IPS DF 19.7 (cell line): ENCODE measurements around the gene TNFRSF14.

Experiments
- DNase-seq: peaks from one replicate; pipeline ENCODE4 v3.0.0-alpha.2; 2013; ENCODE audit warnings: low read depth, low spot score

TNFRSF14 gene

DNA sequence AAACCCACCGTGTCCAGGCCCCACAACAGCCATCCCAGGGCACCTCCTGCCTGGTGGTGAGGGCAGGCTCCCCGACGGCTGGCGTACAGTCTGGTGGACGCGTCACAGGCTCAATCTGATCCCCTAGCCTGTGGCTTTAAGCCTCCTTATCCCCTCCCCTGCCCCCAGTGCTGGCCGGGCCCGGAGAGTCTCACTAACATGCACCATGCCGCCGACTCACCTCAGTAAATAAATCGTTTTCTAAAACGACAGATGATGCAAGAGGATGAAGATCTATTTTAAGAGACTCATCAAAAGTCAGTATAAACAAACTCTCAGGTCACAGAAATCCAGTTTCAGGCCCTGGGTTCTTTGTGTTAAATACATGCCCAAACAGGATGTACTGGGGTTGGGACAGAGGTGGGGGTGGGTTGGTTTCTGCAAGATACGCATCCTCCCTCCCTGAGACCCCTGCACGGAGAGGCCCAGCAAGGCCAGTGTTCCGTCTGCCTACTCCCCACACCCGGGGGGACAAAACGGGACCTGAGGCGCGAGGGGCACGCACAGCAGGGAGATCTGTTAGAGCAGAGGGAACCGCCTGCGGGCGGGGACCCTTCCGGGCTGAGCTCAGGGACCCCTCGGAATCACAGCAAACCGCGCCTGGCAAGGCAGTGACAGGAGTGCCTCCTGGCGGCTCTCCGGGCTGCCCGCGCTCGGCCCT, 32.8 kb upstream of the TNFRSF14 start:
- DNase-seq: no peak

DNA sequence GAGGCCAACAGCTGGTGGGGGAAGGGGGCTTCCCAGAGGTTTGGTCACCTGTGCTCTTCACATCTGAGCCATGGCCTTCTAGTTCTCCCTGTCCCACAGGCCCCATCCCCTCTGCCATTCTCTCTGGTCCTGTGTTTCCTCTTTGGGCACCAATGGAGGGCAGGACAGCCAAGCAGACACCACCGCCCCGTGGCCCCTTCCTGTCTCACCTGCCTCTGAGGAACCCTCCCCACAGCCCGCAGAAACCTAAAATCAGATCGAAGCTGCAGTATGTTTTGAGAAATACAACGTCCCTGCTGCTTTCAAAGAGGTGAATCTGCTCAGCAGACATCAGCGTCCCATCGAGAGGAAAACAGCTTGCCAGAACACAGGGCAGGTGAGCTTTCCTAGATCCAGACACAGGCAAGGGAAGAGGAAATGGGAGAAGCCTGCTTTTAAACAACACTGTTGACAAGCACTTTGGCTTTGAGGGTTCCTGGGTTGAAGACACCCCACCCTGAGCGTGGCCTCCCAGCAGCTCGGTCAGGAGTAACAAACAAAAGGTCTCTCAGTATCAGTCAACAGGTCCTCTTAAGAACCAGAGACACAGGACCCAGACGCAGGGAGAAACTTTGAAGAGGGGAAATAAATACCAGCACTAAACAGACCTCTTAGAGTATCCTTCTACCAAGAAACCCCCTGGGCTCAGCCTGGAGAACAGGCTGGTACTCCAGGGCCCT, 32.1 kb upstream of the TNFRSF14 start:
- DNase-seq: no peak

DNA sequence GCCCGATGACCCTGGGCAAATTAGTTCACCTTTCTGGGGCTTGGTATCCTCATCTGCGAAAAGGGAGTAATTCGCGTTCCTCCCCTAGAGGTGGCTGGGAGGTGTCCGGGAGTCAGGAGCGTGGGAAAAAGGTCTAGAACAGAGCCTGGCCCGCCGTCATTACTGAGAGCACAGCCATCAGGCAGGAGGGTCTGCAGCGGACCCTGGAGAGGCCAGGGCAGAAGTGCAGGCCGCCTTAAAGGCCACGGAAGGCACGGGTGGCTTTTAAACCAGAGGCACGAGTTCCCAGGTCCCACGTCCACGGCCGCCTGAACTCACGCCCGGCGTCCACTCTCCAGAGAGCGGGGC, 30.6 kb upstream of the TNFRSF14 start:
- DNase-seq: no peak

DNA sequence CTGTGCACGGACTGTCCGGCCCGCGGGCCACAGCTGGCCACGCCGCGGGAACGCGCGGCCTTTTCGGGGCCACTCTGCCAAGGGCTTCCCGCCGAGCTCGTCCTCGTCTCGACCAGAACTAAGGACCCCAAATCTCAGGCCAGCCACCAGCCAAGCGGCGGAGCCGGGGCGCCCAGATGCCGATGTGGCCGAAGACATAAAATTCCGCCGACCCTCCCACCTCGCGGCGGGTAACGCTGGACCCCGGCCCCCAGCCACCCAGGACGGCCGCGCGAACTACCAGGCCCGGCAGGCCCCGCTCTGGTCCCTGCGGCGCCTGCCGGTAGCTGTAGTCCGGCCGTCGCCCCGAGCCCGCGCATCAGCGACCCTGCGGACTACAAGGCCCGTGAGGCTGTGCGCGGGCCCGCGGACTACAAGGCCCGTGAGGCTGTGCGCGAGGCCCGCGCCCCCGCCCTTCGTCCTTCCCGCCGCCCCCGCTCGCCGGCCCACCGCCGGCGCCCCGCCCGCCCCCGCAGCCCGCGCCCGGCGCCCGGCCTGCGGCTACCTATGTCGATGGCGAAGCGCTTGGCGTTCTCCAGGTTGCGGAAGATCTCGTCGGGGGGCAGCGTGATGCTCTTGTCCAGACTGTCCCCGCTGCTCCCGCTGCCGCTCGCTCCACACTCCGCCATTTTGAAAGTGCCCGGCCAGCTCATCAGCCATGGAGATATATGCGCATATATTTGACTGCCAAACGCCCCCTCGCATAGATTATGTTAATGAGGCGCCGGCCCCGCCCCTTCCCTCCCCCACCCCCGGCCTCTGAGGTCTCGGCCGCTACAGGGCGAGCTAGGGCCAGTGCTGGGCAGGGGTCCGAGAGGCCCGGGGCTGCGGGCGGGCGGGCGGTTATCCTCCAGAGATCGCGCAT, 30.0 kb upstream of the TNFRSF14 start, which contains the start of gene PANK4:
TSS of gene PANK4 (minus strand) at position 677 of the 904 bp plus-strand sequence. CDS start at position 668, 9 bp downstream.
- no peak for DNase-seq

DNA sequence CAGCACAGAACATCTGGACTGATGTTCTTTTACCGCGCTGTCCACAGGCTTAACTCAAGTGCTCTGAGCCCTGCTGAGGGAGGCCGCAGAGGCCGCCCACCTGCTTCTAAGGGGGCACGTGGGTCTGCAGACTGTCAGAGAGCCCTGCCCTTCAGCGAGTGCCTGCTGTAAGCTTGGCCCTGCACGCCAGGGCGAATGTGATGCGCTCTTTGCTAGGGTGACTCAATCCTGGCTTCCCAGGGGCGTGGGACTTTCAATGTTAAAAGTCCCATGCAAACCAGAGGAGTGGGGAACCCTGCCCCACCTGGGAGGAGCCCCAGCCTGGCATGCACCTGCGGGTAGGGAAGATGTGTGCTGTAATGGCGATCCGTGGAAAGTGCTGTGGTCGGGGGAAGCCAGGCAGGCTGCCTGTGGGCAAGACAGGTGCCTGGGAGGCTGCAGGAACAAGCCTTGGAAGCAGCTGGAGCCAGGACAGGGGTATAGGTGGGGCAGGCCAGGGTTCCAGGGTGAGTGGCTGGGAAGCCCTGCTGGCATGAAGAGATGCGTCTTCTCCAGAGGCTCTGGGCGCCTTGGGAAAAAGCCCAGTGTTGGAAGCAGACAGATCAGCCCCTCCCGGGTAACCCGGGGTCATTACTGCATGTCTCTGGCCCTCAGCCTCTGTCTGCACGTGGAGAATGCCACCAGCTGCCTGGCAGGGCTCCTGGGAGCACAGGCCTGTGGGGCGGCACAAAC, 29.2 kb upstream of the TNFRSF14 start:
- no peak for DNase-seq

DNA sequence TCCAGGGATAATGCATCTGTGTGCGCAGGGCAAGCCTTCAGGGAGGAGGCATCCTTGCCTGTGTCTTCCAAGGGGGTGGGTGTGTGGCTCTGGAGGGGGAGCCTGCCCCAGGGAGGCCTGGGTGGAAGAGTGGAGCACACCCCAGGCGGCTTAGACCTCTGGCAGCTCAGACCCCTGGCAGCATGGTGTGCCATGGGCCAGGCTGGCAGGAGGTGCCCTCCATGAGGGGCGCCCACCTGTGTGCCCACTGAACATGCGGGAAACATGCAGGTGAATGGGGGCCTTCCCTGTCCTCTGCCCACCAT, 28.7 kb upstream of the TNFRSF14 start:
- DNase-seq: no peak

DNA sequence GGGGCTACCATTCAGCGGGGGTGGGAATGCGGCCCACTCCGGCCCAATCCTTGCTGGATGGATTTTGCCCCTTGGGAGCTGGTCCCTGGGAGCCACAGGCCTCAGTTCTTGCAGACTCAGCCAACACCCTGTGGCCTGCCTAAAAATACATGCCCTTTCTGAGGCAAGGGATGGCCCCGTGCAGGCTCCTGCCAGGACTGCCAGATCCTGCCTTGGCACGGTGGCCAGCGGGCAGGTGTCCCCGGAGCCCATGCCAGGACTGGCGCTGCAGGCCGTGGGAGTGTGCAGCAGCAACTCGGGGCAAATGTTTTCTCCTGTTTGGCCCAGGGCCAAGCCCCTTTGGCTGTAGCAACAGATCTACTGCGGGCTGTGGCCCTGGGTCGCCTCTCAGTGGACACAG, 28.2 kb upstream of the TNFRSF14 start:
- DNase-seq: no peak

DNA sequence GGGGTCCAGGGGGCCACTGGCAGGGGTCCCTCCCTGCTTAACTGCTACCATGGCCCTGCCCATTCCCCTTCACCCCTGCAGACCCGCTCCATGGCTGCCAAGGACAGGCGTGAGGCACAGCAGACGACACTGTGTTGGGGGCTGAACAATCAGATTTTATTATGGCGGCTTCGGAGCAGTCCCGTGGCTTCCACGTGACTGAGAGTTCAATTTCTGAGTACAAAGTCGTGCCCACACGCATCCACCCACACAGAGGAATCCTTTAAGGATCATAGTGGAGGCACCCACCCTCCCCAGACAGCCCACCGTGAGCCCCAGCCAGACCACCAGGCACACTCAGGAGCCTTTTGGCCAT, 27.6 kb upstream of the TNFRSF14 start:
- DNase-seq: no peak

DNA sequence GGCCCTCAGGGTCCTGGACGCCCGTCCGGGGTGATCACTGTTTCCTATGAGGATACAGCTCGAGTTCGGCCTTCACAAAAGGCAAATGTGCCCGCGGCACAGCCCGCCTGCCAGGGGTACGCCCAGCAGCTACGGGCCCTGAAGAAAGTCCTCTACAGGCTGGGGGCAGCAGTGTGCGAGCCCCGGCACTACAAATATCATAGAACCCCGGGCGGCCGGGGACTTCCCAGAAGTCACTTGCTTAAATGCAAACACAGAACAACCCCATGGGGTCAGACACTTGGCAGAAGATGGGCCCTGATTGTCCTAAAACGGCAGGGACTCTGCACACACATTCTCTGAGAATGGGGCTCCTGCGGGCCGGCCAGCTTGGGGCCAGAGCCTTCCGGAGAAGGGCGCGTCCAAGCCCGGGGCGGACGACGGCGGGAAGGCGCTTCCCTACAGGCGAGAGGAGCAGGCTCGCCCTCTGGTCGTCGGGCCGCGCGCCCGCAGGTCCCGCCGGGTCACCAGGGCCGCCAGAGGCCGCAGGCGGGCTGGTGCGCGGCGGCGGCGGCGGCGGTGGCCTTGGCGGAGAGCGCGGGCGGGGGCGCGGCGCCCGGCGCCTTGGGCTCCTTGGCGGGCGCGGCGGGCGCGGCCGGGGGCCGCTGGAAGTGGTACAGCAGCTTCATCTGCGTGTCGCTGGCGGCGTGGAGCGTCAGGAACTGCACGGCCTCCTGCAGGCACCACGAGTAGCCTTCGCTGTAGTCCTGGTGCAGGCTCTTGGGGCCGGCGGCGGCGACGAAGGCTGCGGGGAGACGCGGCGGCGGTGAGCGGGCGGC, 27.0 kb upstream of the TNFRSF14 start:
- no peak for DNase-seq

DNA sequence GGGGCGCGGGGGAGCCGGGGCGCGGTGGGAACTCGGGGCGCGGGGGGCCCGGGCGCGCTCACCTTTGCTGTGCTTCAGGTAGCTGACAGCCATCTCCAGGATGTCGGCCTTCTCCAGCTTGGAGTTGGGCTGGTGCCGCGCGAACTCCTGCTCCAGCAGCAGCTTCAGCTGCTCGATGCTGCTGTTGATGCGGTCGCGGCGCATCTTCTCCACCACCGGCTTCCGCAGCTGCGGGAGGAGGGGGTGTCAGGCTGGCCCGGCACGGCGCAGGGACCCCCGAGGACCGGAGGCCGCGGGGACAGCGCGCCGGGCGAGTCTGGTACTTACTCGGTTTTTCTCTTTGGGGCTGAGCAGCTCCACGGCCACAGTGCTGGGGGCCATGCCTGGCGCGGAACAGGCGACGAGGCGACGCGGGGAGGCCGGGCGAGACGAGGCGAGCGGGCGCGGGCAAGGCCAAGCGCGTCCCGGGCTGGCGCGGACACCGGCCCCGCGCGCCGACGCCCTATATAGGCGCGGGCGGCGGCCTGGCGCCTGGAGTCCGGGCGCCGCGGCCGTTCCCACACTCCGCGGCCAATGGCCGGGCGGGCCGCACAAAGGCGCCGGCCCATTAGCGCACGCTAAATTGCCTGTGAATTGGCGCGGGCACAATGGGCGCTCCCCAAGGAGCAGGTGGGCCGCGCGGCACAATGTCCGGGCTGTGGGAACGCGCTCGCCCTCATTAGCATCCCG, 26.2 kb upstream of the TNFRSF14 start, which contains the start of gene HES5:
TSS of gene HES5 (minus strand) at position 480 of the 729 bp plus-strand sequence. CDS start at position 381, 99 bp downstream.
- DNase-seq: no peak

DNA sequence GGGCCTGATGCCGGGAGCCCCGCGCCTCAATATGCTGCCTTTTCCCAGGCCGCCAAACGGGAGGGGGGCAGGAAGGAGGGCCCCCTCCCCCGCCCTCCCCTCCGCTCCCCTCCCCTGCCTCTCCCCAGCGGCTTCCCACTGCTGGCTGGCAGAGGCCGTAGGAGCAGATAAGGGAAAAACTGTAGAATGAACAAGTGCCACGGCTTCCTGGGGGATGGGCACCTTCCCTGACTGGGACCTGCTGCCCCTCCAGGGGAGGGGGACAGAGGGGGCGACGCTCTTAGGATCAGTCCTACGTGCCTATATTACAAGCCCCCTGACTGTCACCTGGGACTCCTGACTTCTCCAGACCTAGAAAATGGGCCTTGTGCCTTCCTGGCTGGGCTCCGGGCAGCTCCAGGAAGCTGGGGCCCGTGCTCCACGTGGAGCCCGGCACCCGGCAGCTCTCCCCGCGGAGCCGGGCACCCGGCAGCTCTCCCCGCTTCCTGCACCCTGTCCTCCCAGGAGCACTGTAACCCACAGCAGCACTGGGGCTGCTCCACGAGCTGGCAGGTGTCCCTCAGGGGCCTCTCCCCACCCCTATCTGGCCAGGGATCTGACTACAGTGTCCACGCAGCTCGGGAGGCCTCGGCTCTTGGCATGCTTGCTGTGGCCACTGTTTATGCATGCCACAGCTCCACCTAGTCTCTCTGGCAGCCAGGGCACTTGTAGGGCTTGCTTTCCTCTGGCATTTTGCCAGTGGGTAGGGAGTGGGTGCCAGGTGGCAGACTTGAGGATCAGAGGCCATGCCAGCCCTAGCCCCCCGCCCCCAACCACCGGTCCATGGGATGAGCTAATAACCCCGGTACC, 25.4 kb upstream of the TNFRSF14 start:
- no peak for DNase-seq

DNA sequence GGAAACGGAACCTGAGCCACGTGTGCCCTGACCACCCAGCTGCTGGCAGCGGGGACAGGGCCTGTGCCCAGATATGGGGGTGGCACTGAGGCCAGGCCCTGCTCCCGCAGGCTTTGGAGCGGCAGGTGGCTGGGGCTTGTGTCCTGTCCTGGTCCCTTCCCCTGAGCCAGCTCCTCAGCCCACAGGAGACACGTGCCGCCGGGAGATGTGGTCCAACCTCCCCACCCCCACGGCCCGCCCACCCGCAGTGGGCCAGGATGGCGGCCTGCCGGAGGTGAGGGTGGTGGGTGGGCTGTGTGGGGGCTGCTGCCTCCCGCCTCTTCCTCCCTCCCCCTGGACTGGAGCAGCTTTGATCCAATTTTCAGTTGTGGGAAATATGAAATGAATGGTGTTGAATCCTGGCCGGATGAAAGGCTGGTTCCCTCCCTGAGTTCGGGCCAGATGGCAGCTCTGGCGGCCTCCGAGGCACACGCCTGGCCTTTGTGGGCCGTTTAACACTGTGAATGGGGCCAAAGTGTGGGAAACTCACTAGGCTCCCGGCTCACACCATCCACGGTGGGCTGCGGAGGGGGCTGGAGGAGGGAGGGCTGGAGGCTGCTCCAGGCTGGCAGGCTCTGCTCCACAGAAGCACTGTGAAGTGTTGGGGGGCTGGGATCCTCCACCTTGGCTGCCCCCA, 23.5 kb upstream of the TNFRSF14 start:
- DNase-seq: no peak

DNA sequence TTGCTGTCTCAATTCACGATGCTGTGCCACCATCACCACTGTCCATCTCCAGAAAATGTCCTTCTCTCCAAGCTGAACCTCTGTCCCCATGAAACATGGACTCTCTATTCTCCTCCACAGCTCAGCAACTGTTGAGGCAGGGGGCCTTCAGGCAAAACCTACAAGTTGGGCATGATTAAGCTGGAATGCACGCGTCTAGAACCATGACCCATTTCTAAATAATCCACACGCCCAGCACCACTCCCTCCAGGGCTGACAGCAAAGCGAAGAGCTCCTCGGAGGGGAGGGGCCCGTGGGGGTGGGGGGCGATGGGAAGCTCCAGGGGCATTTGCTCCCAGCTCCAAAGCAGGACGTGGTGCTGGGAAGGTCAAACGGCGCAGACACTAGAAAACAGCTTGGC, 22.8 kb upstream of the TNFRSF14 start:
- no peak for DNase-seq

DNA sequence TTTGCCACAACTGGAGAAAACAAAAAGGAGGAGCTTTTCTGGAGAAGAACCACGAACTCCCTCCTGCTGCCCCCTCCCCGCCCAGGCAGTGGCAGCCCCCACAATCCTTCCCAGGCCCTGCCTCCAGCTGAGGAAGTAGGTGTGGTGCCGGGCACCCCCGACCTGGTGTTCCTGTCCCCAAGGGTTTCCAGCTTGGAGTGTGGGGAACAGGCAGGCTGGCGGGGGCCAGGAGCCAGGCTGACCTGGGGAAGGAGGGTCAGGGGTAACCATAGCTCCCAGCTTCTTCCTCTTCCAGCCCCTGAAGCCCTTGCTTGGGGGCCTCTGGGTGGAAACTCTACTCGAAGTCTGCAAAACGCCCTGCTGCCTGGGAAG, 21.9 kb upstream of the TNFRSF14 start:
- no peak for DNase-seq

DNA sequence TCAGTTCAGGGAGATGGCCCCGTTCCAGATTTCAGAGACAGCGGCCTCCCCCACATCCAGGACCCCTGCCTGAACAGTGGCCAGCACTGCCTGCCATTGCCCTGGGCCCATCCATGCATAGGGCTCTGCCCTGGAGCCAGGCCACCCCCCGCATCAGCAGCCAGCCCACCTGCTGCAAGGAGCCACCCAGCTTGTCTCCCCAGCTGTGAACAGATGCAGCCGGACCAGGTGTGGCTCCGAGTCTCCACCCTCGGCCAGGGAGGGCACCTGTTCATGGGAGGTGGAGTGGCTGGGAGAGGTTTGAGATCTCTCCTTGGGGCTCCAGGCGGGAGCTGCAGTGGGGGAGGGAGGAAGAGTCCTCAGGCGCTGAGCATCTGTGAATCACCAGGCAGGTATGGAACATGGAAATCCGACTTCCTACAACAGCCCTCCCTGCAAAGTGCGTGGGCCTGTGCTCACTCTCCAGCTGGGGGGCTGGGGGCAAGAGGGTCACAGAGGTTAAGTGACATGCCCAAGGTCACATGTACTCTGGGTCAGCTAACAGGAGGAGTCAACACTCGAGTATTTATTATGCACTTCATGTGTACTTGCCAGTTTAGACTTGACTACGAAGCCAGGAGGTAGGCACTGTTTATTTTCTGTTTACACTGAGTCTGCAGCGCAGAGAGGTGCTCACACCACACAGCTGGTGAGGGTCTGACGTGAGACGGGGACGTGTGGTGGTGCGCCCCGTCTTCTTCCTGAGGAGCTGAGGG, 21.3 kb upstream of the TNFRSF14 start:
- DNase-seq: no peak

DNA sequence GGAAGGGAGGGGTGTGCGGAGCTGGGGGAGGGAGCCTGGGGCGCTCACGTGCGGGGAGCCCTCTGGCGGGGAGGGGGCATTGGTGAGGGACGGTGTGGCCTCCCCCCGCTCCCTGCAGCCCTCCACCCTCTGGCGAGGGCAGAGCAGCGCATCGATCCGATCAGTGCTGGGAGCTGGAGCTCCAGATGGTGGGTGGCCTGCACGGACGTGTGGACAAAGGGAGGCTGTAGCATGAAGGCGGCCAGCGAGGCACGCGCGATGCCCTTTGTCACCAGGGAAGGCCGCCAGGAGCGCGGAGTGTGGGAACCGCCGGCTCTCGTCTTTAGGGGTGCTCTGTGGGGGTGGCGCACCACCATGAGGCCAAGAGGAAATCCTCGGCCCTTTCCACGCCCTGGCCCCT, 20.7 kb upstream of the TNFRSF14 start:
- DNase-seq: no peak

DNA sequence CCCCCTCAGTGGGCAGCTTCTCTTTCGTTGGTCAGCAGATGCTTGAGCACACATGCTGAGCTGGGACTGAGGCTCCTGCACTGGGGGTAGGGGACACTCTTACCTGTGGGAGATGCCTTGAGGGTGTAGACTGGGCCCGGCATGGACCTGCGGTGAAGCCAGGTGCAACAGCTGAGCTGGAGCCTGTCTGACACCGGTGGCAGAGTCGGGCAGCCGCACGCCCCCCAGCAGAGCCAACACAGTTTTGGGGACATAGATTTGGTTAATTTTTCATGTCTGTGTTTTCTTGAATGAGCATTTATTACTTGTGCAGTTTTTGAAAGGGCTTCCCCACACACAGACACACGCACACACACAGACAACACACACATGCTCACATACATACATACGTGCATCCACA, 20.2 kb upstream of the TNFRSF14 start:
- DNase-seq: no peak

DNA sequence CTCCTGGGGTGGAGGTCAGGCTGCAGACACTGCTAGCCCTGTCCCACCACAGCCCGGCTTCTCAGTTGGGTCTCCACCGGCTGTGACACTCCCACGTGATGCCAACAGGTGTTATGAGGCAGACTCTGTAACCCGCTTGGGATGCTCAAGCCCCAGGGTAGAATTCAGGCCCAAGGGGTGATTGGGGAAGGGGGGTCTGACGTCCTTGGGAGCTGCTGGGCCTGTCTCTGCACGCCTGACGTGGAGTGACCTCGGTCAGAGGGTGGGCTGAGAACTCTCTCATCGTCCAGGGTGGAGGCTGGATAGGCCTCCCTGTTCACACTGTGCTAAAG, 18.4 kb upstream of the TNFRSF14 start:
- no peak for DNase-seq
